Transverse colon (tissue), 3 donors: ENCODE results near the gene FCER2.

ENCODE experiments used
- CTCF ChIP-seq, 5 experiments: fragments of 200-600 bp in 3 of 5; fragments of 450-650 bp in 2 of 5; sonication (generic) in 3 of 5; IDR thresholded peaks; 1 replicate in 2 of 5; 2 replicates in 3 of 5; pipeline ENCODE4 v1.5.1; 2016 to 2017; ENCODE audit warnings: antibody characterized with exemption in 5 of 5, inconsistent platforms in 3 of 5, mild to moderate bottlenecking in 2 of 5, moderate library complexity in 1 of 5
- POLR2A ChIP-seq: fragments of 450-650 bp; IDR thresholded peaks from one replicate; pipeline ENCODE4 v1.6.1; 2016; ENCODE audit warnings: antibody characterized with exemption, mild to moderate bottlenecking, moderate library complexity

GRCh38 chr19:7646426-7646700 is 55.6 kb downstream of the FCER2 start:
- TF ChIP-seq POLR2A (no peak), CTCF (IDR thresholded peaks at IDR 0.05) (no peak)
